PFSK-1 (cell line): ENCODE measurements around the gene BLTP3A. TPM values are rescaled to one million over a fixed set of nuclear protein-coding genes. Genes with fewer than 3 reads are reported as not detected.
A peak's percentile ranks its signal among the peaks of the same experiment; 100 is the strongest.

Experiments used
- FOXP2 ChIP-seq: optimal IDR thresholded peaks from 2 replicates; pipeline ENCODE3; 2011; ENCODE audit warnings: borderline replicate concordance, control low read depth, inconsistent platforms; ENCODE audit not compliant: insufficient read depth; ENCODE audit errors: extremely low read length, extremely low read depth
- POLR2AphosphoS5 ChIP-seq: IDR thresholded peaks from 2 replicates; pipeline ENCODE4 v1.6.1; 2012; ENCODE audit warnings: low read depth, mild to moderate bottlenecking, control low read depth, low read length, moderate library complexity
- REST ChIP-seq, 2 experiments: IDR thresholded peaks; 2 replicates each; pipeline versions ENCODE4 v1.6.1 to v1.8.0; 2011 to 2012; ENCODE audit warnings: low read depth in 2 of 2, low read length in 2 of 2, control low read depth in 1 of 2, inconsistent platforms in 1 of 2, mild to moderate bottlenecking in 1 of 2, moderate library complexity in 1 of 2; ENCODE audit not compliant: insufficient read depth in 1 of 2
- SIN3A ChIP-seq: IDR thresholded peaks from 2 replicates; pipeline ENCODE4 v1.6.1; 2012; ENCODE audit warnings: mild to moderate bottlenecking, low read length, moderate library complexity, borderline replicate concordance; ENCODE audit not compliant: insufficient read depth
- TAF1 ChIP-seq: IDR thresholded peaks from 2 replicates; pipeline ENCODE4 v1.6.1; 2012; ENCODE audit warnings: low read length, control low read depth, borderline replicate concordance; ENCODE audit not compliant: insufficient read depth
- polyA plus RNA-seq: library from polyadenylated mRNA; unstranded; fragments of >200 nt; gene quantifications from one replicate; pipeline ENCODE4 v1.2.1, GENCODE V29; 2012; ENCODE audit warnings: low read depth, missing spikeins; ENCODE audit not compliant: insufficient read length

The BLTP3A gene
- 17.3 TPM for polyA plus RNA-seq

GRCh38 chr6:34791701-34792604 lies at the start of gene BLTP3A:
Gene BLTP3A, plus strand, starts transcription at chr6:34792083. Its CDS starts 168 bp downstream, at chr6:34792251.
- TF ChIP-seq REST (IDR thresholded peaks at IDR 0.05; ENCODE audit: insufficient read depth in 1 of 2, low read depth in 2 of 2, low read length in 2 of 2) (0 out of 4 replicates have a peak, but pooled peaks of 1 of the 2 experiments have one; percentile 43), SIN3A (no peak), POLR2AphosphoS5 (peak; percentile 54; the same call in 1 of the 2 replicates), TAF1 (no peak), FOXP2 (no peak)

GRCh38 chr6:34742094-34742493 lies 49.8 kb upstream of the BLTP3A start:
- TF ChIP-seq SIN3A (no peak), TAF1 (no peak), POLR2AphosphoS5 (no peak), FOXP2 (no peak), REST (IDR thresholded peaks at IDR 0.05; ENCODE audit: insufficient read depth in 1 of 2, low read depth in 2 of 2, low read length in 2 of 2) (no peak)

GRCh38 chr6:34743625-34744293 lies 48.1 kb upstream of the BLTP3A start:
- TF ChIP-seq FOXP2 (no peak), SIN3A (no peak), REST (IDR thresholded peaks at IDR 0.05; ENCODE audit: insufficient read depth in 1 of 2, low read depth in 2 of 2, low read length in 2 of 2) (no peak), POLR2AphosphoS5 (no peak), TAF1 (no peak)

- TF ChIP-seq TAF1 (no peak), REST (IDR thresholded peaks at IDR 0.05; ENCODE audit: insufficient read depth in 1 of 2, low read depth in 2 of 2, low read length in 2 of 2) (no peak), POLR2AphosphoS5 (no peak), FOXP2 (no peak), SIN3A (no peak)
These were observed 46.4 kb upstream of the BLTP3A start for GRCh38 chr6:34745277-34746103.
